Activated CD4-positive, alpha-beta T cell treated with anti-CD3 and anti-CD28 coated beads, Interleukin-10, Interleukin-2, amounts not matched to agents 100 ng/mL and 50 ng/mL, durations not matched to agents 16 hours and 8 hours (primary cell): ENCODE data around the gene TLR1.
A peak's percentile ranks its signal among the peaks of the same experiment; 100 is the strongest.
"Not testable (repeated sequence)": the region's sequence is repeated elsewhere in the genome, so short reads cannot be mapped to it uniquely, and the experiment has no call there.

Source experiments
- DNase-seq: peaks from one replicate; pipeline ENCODE4 v3.0.0-alpha.2; 2020

The TLR1 gene

GRCh38 chr4:38774181-38774955 lies 30.2 kb downstream of the TLR1 start:
- DNase-seq, result no peak

- DNase-seq, result not testable (repeated sequence)
Measured at GRCh38 chr4:38770281-38770680, 34.3 kb downstream of the TLR1 start.

- DNase-seq, result no peak
Measured at GRCh38 chr4:38769857-38770256, 34.7 kb downstream of the TLR1 start.

GRCh38 chr4:38769441-38769840 lies 35.1 kb downstream of the TLR1 start:
- DNase-seq, result no peak

GRCh38 chr4:38768968-38769394 lies 35.6 kb downstream of the TLR1 start:
- DNase-seq, result no peak

GRCh38 chr4:38766940-38767339 lies 37.7 kb downstream of the TLR1 start:
- DNase-seq, result not testable (repeated sequence)

GRCh38 chr4:38765382-38765781 lies 39.2 kb downstream of the TLR1 start:
- no peak for DNase-seq

GRCh38 chr4:38764277-38764676 lies 40.3 kb downstream of the TLR1 start:
- DNase-seq, result no peak

GRCh38 chr4:38762560-38762959 lies 42.0 kb downstream of the TLR1 start:
- DNase-seq, result no peak

GRCh38 chr4:38759790-38760122 lies 44.8 kb downstream of the TLR1 start:
- no peak for DNase-seq

- DNase-seq, result peak; percentile 70
Measured at GRCh38 chr4:38759113-38759789, 45.3 kb downstream of the TLR1 start.

- peak; percentile 23 for DNase-seq
Measured at GRCh38 chr4:38757945-38758600, 46.5 kb downstream of the TLR1 start.

- no peak for DNase-seq
Measured at GRCh38 chr4:38752941-38753806, 51.4 kb downstream of the TLR1 start.

GRCh38 chr4:38752372-38752940 lies 52.1 kb downstream of the TLR1 start:
- DNase-seq, result peak; percentile 62

GRCh38 chr4:38751341-38752010 lies 53.1 kb downstream of the TLR1 start:
- no peak for DNase-seq

- DNase-seq, result no peak
Measured at GRCh38 chr4:38749336-38749735, 55.3 kb downstream of the TLR1 start.

- no peak for DNase-seq
Measured at GRCh38 chr4:38747629-38748028, 57.0 kb downstream of the TLR1 start.
